GM12878 (cell line): Measurements from ENCODE around the gene LEF1. TPM values are rescaled to one million over a fixed set of nuclear protein-coding genes. Genes with fewer than 3 reads are reported as not detected.

Experiments
- HCFC1 ChIP-seq: fragments of 150-350 bp; IDR thresholded peaks from 2 replicates; pipeline ENCODE4 v1.6.1; 2014; ENCODE audit warnings: low read length
- HDGF ChIP-seq: fragments of 450-650 bp; IDR thresholded peaks from 2 replicates; pipeline ENCODE4 v1.6.1; 2016; ENCODE audit warnings: antibody characterized with exemption
- MYB ChIP-seq: fragments of 150-350 bp; IDR thresholded peaks from 2 replicates; pipeline ENCODE4 v1.6.1; 2014; ENCODE audit warnings: mild to moderate bottlenecking, low read depth, low read length, borderline replicate concordance
- PAX8 ChIP-seq: fragments of 450-650 bp; IDR thresholded peaks from 2 replicates; pipeline ENCODE4 v1.6.1; 2017; ENCODE audit warnings: mild to moderate bottlenecking, moderate library complexity
- POLR2AphosphoS5 ChIP-seq: IDR thresholded peaks from 2 replicates; pipeline ENCODE4 v1.6.1; 2011; ENCODE audit warnings: mild to moderate bottlenecking, low read length, inconsistent platforms
- POU2F2 ChIP-seq: IDR thresholded peaks from 3 replicates; pipeline ENCODE4 v1.6.1; 2011; ENCODE audit warnings: low read depth, mild to moderate bottlenecking, low read length, borderline replicate concordance
- RFX5 ChIP-seq: IDR thresholded peaks from 2 replicates; pipeline ENCODE4 v1.6.1; 2011; ENCODE audit warnings: low read depth, low read length, improper control_type of control experiment
- TAF1 ChIP-seq: IDR thresholded peaks from 2 replicates; pipeline ENCODE4 v1.6.1; 2011; ENCODE audit warnings: mild to moderate bottlenecking, low read depth, low read length, borderline replicate concordance
- polyA plus RNA-seq, 11 experiments: library from polyadenylated mRNA; depleted of rRNA in 4 of 11; unstranded in 6 of 11; stranded (reverse) in 5 of 11; fragments of >200 nt; fragmentation: Nextera tagmentation in 4 of 11; fragmentation: Illumina TruSeq in 1 of 11; extraction: Ambion mirVana in 4 of 11; extraction: Trizol in 1 of 11; gene quantifications; 1 replicate in 1 of 11; 2 replicates in 10 of 11; pipeline versions ENCODE4 v1.2.1 to v1.2.3, GENCODE V29; 2011 to 2016; ENCODE audit warnings: inconsistent platforms in 2 of 11, missing spikeins in 2 of 11, low read depth in 1 of 11
- total RNA-seq, 4 experiments: library from RNA; depleted of rRNA in 3 of 4; stranded (reverse); fragments of >200 nt in 3 of 4; fragmentation: Illumina TruSeq in 1 of 4; extraction: Trizol in 1 of 4; gene quantifications; 2 replicates each; pipeline versions ENCODE4 v1.2.1 to v1.2.3, GENCODE V29; 2013 to 2021
- TF ChIP-seq, protein P1 (sequence below): fragments of 450-650 bp; formaldehyde crosslinking; IDR thresholded peaks from 2 replicates; pipeline ENCODE4 v1.4.0; 2020; ENCODE audit warnings: mild to moderate bottlenecking, moderate library complexity
- TF ChIP-seq, protein P2 (sequence below): fragments of 450-650 bp; formaldehyde crosslinking; IDR thresholded peaks from 2 replicates; pipeline ENCODE4 v1.4.0; 2022; ENCODE audit warnings: mild to moderate bottlenecking, moderate library complexity
- TF ChIP-seq, protein P3 (sequence below): fragments of 450-650 bp; IDR thresholded peaks from 2 replicates; pipeline ENCODE4 v1.6.1; 2017; ENCODE audit warnings: borderline replicate concordance
- TF ChIP-seq, protein P4 (sequence below): fragments of 450-650 bp; conservative IDR thresholded peaks from 2 replicates; pipeline ENCODE4 v1.6.1; 2017; ENCODE audit warnings: mild to moderate bottlenecking, moderate library complexity
- TF ChIP-seq, protein P5 (sequence below): fragments of 450-650 bp; IDR thresholded peaks from 2 replicates; pipeline ENCODE4 v1.6.1; 2018; ENCODE audit warnings: mild to moderate bottlenecking, low read depth, moderate library complexity; ENCODE audit not compliant: partially characterized antibody
- TF ChIP-seq, protein P6 (sequence below): fragments of 450-650 bp; IDR thresholded peaks from 2 replicates; pipeline ENCODE4 v1.6.1; 2018; ENCODE audit warnings: borderline replicate concordance, mild to moderate bottlenecking; ENCODE audit not compliant: partially characterized antibody

Gene LEF1
- total and polyA plus RNA-seq, 10 of the 15 experiments (the other 5 are each of a cell fraction or from before 2014, with no cell fraction given) = 10.2 to 38.1 (median 19.5) TPM

DNA sequence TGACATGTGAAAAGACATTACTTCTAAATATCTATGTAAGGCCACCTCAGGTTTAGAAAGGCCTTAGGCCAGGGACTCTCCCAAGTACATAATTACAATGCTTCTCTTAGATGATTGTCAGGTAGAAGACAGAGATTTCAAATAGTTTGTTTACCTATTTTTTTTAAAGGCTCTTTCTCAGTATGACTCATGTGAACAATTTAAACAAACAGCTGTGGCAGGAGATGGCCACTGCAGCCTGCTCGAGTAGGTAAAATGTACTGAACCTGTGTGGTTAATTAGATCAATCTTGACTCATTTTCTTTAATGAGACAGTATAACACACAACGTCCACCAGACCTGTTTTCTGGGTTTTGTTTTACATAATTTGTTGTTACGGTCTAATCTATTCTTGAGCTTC is 50.2 kb downstream of the LEF1 start (continued):
- TF ChIP-seq, protein P1, sequence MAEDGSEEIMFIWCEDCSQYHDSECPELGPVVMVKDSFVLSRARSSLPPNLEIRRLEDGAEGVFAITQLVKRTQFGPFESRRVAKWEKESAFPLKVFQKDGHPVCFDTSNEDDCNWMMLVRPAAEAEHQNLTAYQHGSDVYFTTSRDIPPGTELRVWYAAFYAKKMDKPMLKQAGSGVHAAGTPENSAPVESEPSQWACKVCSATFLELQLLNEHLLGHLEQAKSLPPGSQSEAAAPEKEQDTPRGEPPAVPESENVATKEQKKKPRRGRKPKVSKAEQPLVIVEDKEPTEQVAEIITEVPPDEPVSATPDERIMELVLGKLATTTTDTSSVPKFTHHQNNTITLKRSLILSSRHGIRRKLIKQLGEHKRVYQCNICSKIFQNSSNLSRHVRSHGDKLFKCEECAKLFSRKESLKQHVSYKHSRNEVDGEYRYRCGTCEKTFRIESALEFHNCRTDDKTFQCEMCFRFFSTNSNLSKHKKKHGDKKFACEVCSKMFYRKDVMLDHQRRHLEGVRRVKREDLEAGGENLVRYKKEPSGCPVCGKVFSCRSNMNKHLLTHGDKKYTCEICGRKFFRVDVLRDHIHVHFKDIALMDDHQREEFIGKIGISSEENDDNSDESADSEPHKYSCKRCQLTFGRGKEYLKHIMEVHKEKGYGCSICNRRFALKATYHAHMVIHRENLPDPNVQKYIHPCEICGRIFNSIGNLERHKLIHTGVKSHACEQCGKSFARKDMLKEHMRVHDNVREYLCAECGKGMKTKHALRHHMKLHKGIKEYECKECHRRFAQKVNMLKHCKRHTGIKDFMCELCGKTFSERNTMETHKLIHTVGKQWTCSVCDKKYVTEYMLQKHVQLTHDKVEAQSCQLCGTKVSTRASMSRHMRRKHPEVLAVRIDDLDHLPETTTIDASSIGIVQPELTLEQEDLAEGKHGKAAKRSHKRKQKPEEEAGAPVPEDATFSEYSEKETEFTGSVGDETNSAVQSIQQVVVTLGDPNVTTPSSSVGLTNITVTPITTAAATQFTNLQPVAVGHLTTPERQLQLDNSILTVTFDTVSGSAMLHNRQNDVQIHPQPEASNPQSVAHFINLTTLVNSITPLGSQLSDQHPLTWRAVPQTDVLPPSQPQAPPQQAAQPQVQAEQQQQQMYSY (CRISPR knock-in tag) = no peak
- TF ChIP-seq, protein P2, sequence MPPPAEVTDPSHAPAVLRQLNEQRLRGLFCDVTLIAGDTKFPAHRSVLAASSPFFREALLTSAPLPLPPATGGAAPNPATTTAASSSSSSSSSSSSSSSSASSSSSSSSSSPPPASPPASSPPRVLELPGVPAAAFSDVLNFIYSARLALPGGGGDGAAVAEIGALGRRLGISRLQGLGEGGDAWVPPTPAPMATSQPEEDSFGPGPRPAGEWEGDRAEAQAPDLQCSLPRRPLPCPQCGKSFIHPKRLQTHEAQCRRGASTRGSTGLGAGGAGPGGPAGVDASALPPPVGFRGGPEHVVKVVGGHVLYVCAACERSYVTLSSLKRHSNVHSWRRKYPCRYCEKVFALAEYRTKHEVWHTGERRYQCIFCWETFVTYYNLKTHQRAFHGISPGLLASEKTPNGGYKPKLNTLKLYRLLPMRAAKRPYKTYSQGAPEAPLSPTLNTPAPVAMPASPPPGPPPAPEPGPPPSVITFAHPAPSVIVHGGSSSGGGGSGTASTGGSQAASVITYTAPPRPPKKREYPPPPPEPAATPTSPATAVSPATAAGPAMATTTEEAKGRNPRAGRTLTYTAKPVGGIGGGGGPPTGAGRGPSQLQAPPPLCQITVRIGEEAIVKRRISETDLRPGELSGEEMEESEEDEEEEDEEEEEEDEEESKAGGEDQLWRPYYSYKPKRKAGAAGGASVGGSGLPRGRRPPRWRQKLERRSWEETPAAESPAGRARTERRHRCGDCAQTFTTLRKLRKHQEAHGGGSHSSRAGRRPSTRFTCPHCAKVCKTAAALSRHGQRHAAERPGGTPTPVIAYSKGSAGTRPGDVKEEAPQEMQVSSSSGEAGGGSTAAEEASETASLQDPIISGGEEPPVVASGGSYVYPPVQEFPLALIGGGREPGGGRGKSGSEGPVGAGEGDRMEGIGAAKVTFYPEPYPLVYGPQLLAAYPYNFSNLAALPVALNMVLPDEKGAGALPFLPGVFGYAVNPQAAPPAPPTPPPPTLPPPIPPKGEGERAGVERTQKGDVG = no peak
- TF ChIP-seq, protein P3, sequence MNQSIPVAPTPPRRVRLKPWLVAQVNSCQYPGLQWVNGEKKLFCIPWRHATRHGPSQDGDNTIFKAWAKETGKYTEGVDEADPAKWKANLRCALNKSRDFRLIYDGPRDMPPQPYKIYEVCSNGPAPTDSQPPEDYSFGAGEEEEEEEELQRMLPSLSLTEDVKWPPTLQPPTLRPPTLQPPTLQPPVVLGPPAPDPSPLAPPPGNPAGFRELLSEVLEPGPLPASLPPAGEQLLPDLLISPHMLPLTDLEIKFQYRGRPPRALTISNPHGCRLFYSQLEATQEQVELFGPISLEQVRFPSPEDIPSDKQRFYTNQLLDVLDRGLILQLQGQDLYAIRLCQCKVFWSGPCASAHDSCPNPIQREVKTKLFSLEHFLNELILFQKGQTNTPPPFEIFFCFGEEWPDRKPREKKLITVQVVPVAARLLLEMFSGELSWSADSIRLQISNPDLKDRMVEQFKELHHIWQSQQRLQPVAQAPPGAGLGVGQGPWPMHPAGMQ = no peak
- TF ChIP-seq RFX5 (no peak), HCFC1 (no peak), HDGF (no peak), TAF1 (no peak), POU2F2 (0 out of 3 replicates have a peak, but pooled peaks have one; percentile 41), PAX8 (no peak; the same call in 1 of the 2 replicates), POLR2AphosphoS5 (no peak), MYB (0 out of 2 replicates have a peak, but pooled peaks have one; percentile 47)
- TF ChIP-seq, protein P4, sequence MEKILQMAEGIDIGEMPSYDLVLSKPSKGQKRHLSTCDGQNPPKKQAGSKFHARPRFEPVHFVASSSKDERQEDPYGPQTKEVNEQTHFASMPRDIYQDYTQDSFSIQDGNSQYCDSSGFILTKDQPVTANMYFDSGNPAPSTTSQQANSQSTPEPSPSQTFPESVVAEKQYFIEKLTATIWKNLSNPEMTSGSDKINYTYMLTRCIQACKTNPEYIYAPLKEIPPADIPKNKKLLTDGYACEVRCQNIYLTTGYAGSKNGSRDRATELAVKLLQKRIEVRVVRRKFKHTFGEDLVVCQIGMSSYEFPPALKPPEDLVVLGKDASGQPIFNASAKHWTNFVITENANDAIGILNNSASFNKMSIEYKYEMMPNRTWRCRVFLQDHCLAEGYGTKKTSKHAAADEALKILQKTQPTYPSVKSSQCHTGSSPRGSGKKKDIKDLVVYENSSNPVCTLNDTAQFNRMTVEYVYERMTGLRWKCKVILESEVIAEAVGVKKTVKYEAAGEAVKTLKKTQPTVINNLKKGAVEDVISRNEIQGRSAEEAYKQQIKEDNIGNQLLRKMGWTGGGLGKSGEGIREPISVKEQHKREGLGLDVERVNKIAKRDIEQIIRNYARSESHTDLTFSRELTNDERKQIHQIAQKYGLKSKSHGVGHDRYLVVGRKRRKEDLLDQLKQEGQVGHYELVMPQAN = peak; percentile 47; the same call in 1 of the 2 replicates
- TF ChIP-seq, protein P5, sequence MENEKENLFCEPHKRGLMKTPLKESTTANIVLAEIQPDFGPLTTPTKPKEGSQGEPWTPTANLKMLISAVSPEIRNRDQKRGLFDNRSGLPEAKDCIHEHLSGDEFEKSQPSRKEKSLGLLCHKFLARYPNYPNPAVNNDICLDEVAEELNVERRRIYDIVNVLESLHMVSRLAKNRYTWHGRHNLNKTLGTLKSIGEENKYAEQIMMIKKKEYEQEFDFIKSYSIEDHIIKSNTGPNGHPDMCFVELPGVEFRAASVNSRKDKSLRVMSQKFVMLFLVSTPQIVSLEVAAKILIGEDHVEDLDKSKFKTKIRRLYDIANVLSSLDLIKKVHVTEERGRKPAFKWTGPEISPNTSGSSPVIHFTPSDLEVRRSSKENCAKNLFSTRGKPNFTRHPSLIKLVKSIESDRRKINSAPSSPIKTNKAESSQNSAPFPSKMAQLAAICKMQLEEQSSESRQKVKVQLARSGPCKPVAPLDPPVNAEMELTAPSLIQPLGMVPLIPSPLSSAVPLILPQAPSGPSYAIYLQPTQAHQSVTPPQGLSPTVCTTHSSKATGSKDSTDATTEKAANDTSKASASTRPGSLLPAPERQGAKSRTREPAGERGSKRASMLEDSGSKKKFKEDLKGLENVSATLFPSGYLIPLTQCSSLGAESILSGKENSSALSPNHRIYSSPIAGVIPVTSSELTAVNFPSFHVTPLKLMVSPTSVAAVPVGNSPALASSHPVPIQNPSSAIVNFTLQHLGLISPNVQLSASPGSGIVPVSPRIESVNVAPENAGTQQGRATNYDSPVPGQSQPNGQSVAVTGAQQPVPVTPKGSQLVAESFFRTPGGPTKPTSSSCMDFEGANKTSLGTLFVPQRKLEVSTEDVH = no peak
- TF ChIP-seq, protein P6, sequence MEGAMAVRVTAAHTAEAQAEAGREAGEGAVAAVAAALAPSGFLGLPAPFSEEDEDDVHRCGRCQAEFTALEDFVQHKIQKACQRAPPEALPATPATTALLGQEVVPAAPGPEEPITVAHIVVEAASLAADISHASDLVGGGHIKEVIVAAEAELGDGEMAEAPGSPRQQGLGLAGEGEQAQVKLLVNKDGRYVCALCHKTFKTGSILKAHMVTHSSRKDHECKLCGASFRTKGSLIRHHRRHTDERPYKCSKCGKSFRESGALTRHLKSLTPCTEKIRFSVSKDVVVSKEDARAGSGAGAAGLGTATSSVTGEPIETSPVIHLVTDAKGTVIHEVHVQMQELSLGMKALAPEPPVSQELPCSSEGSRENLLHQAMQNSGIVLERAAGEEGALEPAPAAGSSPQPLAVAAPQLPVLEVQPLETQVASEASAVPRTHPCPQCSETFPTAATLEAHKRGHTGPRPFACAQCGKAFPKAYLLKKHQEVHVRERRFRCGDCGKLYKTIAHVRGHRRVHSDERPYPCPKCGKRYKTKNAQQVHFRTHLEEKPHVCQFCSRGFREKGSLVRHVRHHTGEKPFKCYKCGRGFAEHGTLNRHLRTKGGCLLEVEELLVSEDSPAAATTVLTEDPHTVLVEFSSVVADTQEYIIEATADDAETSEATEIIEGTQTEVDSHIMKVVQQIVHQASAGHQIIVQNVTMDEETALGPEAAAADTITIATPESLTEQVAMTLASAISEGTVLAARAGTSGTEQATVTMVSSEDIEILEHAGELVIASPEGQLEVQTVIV = no peak
